Pulmonary artery endothelial cell (primary cell): ENCODE data around the gene STXBP5. TPM values are rescaled to one million over a fixed set of nuclear protein-coding genes. Genes with fewer than 3 reads are reported as not detected.

Experiments used
- DNase-seq: peaks from one replicate; pipeline ENCODE4 v3.0.0-alpha.2; 2011; ENCODE audit warnings: low read depth, low spot score
- total RNA-seq: library from RNA; depleted of rRNA; stranded (reverse); fragments of >200 nt; gene quantifications from 2 replicates; pipeline ENCODE4 v1.2.3, GENCODE V29; 2014

The STXBP5 gene
- total RNA-seq, 1 donor from 2014 or later, result 19.1 TPM

- DNase-seq, result peak; percentile 44
Observed at GRCh38 chr6:147287869-147288271, 83.7 kb downstream of the STXBP5 start.

- no peak for DNase-seq
Observed at GRCh38 chr6:147297124-147297523, 92.9 kb downstream of the STXBP5 start.

- no peak for DNase-seq
Observed at GRCh38 chr6:147297663-147298316, 93.6 kb downstream of the STXBP5 start.

GRCh38 chr6:147298461-147298860, 94.2 kb downstream of the STXBP5 start:
- DNase-seq, result no peak

DNA sequence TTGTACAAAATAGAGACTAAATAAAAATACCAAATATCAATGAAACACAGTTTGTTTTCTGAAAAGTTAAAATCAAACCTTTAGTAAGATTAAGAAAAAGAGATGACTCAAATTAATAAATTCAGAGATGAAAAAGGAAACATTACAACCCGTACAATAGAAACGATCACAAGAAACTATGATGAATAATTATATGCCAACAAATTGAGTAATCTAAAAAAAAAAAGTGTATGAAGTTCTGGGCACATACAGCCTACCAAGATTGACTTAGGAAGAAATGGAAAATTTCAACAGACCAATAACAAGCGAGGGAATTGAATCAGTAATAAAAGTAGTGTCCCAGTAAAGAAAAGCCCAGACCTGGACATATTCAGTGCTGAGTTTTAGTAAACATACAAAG, 94.8 kb downstream of the STXBP5 start:
- no peak for DNase-seq

- DNase-seq, result no peak
Observed at GRCh38 chr6:147301070-147301469, 96.9 kb downstream of the STXBP5 start.

- DNase-seq, result no peak
Observed at GRCh38 chr6:147304016-147304415, 99.8 kb downstream of the STXBP5 start.

DNA sequence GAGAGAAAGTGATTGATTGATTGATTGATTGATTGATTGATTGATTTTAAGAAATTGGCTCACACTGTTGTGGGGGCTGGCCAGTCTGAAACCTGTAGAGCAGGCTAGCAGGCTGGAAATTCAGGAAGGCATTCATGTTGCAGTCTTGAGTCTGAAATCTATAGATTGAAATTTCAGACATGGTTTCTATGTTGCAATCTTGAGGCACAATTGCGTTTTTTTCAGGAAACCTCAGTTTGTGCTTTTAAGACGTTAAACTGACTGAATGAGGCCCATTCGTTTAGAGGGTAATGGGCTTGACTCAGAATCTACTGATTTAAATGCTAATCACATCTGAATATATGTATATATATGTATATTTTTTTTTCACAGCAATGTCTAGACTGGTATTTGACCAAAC, 106.3 kb downstream of the STXBP5 start:
- DNase-seq, result no peak

GRCh38 chr6:147311218-147311617, 107.0 kb downstream of the STXBP5 start:
- DNase-seq, result no peak

- DNase-seq, result no peak
Observed at GRCh38 chr6:147321260-147321659, 117.0 kb downstream of the STXBP5 start.

GRCh38 chr6:147322299-147323162, 118.3 kb downstream of the STXBP5 start:
- DNase-seq, result no peak

GRCh38 chr6:147325557-147325956, 121.3 kb downstream of the STXBP5 start:
- no peak for DNase-seq

DNA sequence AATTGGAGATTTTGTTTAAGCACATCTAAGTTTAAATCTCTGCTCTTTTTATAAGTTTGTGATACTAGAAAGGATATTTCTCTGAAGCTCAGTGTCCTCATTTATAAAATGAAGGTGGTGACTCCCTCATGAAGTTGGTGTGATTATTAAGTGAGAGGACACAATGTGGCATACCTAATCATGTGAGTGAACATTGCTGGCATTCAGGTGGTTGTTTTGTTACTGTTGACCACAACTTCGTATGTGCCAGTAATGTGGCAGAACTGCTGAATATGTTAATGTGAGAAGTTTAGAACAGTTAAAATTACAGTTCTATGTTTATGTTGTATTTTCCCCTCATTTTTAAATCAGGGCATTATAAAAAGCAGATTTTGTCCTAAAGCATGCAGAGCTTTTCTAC, 127.2 kb downstream of the STXBP5 start:
- no peak for DNase-seq

GRCh38 chr6:147337921-147338320, 133.7 kb downstream of the STXBP5 start:
- no peak for DNase-seq

- DNase-seq, result no peak
Observed at GRCh38 chr6:147341486-147341885, 137.3 kb downstream of the STXBP5 start.

DNA sequence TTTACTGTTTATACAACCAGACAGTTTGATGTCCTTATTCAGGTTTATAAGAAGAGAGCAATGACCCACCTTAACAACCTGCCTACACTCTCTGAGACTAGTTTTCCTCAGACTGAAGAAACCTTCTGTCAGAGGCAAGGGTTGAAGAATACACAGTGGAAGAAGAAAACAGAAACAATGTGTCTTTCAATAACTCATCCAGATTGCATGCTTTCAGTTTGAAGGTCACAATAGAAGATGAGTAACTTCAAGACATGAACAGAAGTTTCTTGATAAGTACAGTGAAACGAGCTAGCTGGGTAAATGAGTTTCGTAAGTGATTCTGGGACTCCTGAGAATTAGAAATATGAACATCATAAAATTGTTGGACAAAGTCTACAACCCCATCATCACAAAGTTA, 141.7 kb downstream of the STXBP5 start:
- DNase-seq, result no peak

- no peak for DNase-seq
Observed at GRCh38 chr6:147347179-147347881, 143.1 kb downstream of the STXBP5 start.

DNA sequence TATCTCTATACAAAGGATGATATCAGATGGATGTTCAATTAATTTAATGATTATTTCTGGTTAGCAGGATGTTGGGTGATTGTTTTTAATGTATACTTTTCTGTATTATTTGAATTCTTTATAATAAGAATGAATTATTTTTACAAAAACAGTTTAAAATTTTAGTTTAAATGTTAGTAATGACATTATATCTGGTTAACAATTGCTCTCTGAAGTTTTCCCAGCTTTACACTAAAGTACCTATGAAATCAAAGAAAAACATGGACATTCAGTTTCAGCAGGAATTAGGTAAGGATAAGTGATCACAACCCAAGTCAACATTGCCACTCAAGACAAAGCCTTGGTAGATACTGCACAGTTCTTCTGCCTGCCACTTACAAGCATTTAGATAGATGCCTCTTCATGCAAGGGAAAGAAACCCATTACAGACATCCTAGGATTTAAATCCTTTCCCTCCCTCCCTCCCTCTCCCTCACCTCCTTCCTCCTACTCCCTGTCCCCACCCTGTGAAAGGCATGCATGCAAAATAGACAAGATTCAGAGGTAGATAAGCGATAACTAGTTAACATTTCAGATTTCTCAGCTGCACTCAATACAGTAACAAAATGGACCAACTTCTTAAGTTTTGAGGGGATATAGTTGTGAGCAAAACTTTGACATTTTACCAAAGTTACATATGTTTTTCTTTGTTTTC, 143.8 kb downstream of the STXBP5 start:
- DNase-seq, result no peak

DNA sequence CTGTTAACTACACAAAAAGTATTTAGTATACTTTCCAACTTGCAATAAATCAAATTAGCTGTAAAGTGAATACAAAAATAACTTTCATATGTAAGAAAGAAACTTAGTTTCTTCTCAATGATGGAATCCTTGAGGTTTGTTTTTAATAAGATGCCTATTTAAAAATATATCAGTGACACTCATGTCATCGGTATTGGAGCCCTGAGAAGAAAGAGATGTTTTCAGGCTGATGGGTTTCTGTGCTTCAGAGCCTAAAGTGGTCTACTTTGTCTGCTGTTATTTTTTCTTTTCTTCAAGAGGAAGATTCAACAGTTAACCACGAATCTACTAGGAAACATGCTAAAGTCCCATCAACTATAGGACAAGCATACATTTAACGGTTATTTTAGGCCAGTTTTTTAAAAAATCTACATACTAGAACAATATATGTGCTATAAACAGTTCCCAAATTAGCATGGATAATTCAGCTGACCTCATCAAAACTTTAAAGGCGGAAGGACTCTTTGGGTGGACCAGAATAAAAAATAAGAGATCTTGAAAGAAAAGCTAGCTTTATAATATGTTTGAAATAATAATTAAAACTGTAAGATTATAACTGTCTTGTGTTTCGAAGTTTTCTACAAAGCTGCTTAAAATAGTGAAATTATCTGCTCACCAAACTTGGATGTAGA, 157.2 kb downstream of the STXBP5 start:
- no peak for DNase-seq

- no peak for DNase-seq
Observed at GRCh38 chr6:147366290-147366689, 162.1 kb downstream of the STXBP5 start.

DNA sequence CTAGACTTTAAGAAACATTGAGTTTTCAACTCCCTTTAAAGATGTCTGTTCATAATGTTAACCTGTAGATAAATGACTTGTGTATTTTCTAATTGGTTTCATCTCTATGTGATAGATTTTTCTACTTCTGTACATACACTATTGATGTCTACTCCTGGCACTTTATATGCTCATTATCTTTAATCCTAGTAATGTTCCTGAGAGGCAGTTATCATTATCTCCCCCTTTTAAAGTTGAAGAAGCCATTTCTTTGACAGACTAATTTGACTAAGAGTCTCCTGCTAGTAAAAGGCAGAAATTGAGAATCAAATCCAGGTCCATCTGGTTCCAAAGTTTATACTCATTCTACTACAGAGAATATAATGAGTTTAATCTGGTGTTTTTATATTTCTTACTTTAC, 167.1 kb downstream of the STXBP5 start:
- no peak for DNase-seq
